HepG2 (cell line): ENCODE data around the gene IFNAR2. TPM values are rescaled to one million over a fixed set of nuclear protein-coding genes. Genes with fewer than 3 reads are reported as not detected.

ENCODE experiments used
- HOXA9 ChIP-seq: sonication (generic); formaldehyde crosslinking; IDR thresholded peaks from 2 replicates; pipeline ENCODE4 v1.8.1; 2022; ENCODE audit warnings: missing genetic modification reagents, mild to moderate bottlenecking, moderate library complexity, borderline replicate concordance
- MBD4 ChIP-seq: IDR thresholded peaks from 2 replicates; pipeline ENCODE4 v1.6.1; 2012; ENCODE audit warnings: low read length, inconsistent platforms, borderline replicate concordance
- ZNF343 ChIP-seq: sonication (generic); formaldehyde crosslinking; IDR thresholded peaks from 2 replicates; pipeline ENCODE4 v1.4.0; 2020; ENCODE audit warnings: mild to moderate bottlenecking, missing genetic modification reagents
- ZNF547 ChIP-seq: sonication (generic); formaldehyde crosslinking; IDR thresholded peaks from 2 replicates; pipeline ENCODE4 v1.5.1; 2020; ENCODE audit warnings: mild to moderate bottlenecking, missing genetic modification reagents
- ZNF768 ChIP-seq: sonication (generic); formaldehyde crosslinking; IDR thresholded peaks from 2 replicates; pipeline ENCODE4 v1.4.0; 2020; ENCODE audit warnings: missing genetic modification reagents
- polyA plus RNA-seq, 8 experiments: library from polyadenylated mRNA; depleted of rRNA in 3 of 8; stranded (reverse) in 7 of 8; unstranded in 1 of 8; fragments of >200 nt; fragmentation: Illumina TruSeq in 4 of 8; extraction: Trizol in 4 of 8; gene quantifications; 2 replicates each; pipeline versions ENCODE4 v1.2.1 to v1.2.3, GENCODE V29; 2011 to 2016; ENCODE audit warnings: low read depth in 4 of 8, missing spikeins in 1 of 8, mixed read lengths in 1 of 8; ENCODE audit not compliant: insufficient read depth in 1 of 8
- total RNA-seq, 5 experiments: library from RNA; depleted of rRNA; stranded (reverse); fragments of >200 nt; fragmentation: Illumina TruSeq; extraction: Trizol; gene quantifications; 2 replicates each; pipeline ENCODE4 v1.2.3, GENCODE V29; 2016; ENCODE audit warnings: low read depth in 1 of 5
- TF ChIP-seq, protein P1 (sequence below): IDR thresholded peaks from 2 replicates; pipeline ENCODE4 v1.6.1; 2018; ENCODE audit warnings: missing genetic modification reagents, mild to moderate bottlenecking, missing compliant biosample characterization
- TF ChIP-seq, protein P2 (sequence below): sonication (generic); formaldehyde crosslinking; IDR thresholded peaks from 2 replicates; pipeline ENCODE4 v1.9.0; 2022; ENCODE audit warnings: low read depth, missing genetic modification reagents
- TF ChIP-seq, protein P3 (sequence below): fragments of 450-650 bp; IDR thresholded peaks from 2 replicates; pipeline ENCODE4 v1.6.1; 2017
- TF ChIP-seq, protein P4 (sequence below): sonication (generic); formaldehyde crosslinking; IDR thresholded peaks from 2 replicates; pipeline ENCODE4 v1.4.0; 2020; ENCODE audit warnings: missing genetic modification reagents, borderline replicate concordance
- TF ChIP-seq, protein P5 (sequence below): sonication (generic); formaldehyde crosslinking; IDR thresholded peaks from 2 replicates; pipeline ENCODE4 v1.4.0; 2020; ENCODE audit warnings: mild to moderate bottlenecking, missing genetic modification reagents, borderline replicate concordance
- TF ChIP-seq, protein P6 (sequence below): sonication (generic); formaldehyde crosslinking; conservative IDR thresholded peaks from 2 replicates; pipeline ENCODE4 v1.4.0; 2020; ENCODE audit warnings: mild to moderate bottlenecking, missing genetic modification reagents, moderate library complexity

Gene IFNAR2
- total and polyA plus RNA-seq, 2 of the 13 experiments (the other 11 are each of a cell fraction or from before 2014, with no cell fraction given): 5.1 to 24.1 TPM

DNA sequence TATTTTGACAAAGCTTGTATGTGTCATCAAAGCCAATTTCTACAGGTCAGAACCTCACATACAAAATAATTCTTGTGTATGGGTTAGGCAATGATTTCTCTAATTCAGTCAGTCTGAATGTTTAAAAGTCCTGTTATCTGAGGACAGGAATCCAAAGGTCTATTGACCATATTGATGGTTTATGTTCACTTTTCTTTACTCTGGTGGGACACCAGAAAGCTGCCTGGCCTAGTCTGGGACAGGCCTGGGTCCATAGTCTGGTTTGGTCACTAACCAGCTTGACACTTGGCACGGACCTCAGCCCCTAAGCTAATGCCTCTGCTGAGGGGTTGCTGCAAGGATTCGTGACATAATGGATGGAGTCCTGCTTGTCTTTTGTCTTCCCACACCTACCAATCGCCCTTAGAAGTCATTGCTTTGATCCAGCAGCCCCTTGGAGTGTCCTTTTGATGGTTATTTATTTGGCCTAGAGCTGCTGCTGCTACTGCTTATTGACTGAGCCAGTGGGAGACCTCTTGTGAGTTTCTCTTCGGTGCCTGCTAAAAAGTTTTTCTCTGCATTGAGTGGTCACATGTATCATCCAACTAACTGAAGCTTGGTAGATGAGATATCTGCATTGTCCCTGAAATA lies 15.7 kb downstream of the IFNAR2 start (continued):
- TF ChIP-seq, protein P1, sequence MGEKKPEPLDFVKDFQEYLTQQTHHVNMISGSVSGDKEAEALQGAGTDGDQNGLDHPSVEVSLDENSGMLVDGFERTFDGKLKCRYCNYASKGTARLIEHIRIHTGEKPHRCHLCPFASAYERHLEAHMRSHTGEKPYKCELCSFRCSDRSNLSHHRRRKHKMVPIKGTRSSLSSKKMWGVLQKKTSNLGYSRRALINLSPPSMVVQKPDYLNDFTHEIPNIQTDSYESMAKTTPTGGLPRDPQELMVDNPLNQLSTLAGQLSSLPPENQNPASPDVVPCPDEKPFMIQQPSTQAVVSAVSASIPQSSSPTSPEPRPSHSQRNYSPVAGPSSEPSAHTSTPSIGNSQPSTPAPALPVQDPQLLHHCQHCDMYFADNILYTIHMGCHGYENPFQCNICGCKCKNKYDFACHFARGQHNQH (CRISPR knock-in tag): 0 out of 2 replicates have a peak, but pooled peaks have one; percentile 36
- TF ChIP-seq, protein P2, sequence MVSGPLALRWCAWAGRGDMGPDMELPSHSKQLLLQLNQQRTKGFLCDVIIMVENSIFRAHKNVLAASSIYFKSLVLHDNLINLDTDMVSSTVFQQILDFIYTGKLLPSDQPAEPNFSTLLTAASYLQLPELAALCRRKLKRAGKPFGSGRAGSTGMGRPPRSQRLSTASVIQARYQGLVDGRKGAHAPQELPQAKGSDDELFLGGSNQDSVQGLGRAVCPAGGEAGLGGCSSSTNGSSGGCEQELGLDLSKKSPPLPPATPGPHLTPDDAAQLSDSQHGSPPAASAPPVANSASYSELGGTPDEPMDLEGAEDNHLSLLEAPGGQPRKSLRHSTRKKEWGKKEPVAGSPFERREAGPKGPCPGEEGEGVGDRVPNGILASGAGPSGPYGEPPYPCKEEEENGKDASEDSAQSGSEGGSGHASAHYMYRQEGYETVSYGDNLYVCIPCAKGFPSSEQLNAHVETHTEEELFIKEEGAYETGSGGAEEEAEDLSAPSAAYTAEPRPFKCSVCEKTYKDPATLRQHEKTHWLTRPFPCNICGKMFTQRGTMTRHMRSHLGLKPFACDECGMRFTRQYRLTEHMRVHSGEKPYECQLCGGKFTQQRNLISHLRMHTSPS (CRISPR knock-in tag): peak; percentile 17; the same call in 1 of the 2 replicates
- TF ChIP-seq ZNF547: no peak
- TF ChIP-seq, protein P3, sequence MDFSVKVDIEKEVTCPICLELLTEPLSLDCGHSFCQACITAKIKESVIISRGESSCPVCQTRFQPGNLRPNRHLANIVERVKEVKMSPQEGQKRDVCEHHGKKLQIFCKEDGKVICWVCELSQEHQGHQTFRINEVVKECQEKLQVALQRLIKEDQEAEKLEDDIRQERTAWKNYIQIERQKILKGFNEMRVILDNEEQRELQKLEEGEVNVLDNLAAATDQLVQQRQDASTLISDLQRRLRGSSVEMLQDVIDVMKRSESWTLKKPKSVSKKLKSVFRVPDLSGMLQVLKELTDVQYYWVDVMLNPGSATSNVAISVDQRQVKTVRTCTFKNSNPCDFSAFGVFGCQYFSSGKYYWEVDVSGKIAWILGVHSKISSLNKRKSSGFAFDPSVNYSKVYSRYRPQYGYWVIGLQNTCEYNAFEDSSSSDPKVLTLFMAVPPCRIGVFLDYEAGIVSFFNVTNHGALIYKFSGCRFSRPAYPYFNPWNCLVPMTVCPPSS: no peak
- TF ChIP-seq ZNF768 (CRISPR knock-in tag): no peak
- no peak for TF ChIP-seq MBD4
- TF ChIP-seq, protein P4, sequence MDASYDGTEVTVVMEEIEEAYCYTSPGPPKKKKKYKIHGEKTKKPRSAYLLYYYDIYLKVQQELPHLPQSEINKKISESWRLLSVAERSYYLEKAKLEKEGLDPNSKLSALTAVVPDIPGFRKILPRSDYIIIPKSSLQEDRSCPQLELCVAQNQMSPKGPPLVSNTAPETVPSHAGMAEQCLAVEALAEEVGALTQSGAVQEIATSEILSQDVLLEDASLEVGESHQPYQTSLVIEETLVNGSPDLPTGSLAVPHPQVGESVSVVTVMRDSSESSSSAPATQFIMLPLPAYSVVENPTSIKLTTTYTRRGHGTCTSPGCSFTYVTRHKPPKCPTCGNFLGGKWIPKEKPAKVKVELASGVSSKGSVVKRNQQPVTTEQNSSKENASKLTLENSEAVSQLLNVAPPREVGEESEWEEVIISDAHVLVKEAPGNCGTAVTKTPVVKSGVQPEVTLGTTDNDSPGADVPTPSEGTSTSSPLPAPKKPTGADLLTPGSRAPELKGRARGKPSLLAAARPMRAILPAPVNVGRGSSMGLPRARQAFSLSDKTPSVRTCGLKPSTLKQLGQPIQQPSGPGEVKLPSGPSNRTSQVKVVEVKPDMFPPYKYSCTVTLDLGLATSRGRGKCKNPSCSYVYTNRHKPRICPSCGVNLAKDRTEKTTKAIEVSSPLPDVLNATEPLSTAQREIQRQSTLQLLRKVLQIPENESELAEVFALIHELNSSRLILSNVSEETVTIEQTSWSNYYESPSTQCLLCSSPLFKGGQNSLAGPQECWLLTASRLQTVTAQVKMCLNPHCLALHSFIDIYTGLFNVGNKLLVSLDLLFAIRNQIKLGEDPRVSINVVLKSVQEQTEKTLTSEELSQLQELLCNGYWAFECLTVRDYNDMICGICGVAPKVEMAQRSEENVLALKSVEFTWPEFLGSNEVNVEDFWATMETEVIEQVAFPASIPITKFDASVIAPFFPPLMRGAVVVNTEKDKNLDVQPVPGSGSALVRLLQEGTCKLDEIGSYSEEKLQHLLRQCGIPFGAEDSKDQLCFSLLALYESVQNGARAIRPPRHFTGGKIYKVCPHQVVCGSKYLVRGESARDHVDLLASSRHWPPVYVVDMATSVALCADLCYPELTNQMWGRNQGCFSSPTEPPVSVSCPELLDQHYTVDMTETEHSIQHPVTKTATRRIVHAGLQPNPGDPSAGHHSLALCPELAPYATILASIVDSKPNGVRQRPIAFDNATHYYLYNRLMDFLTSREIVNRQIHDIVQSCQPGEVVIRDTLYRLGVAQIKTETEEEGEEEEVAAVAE: no peak
- TF ChIP-seq, protein P5, sequence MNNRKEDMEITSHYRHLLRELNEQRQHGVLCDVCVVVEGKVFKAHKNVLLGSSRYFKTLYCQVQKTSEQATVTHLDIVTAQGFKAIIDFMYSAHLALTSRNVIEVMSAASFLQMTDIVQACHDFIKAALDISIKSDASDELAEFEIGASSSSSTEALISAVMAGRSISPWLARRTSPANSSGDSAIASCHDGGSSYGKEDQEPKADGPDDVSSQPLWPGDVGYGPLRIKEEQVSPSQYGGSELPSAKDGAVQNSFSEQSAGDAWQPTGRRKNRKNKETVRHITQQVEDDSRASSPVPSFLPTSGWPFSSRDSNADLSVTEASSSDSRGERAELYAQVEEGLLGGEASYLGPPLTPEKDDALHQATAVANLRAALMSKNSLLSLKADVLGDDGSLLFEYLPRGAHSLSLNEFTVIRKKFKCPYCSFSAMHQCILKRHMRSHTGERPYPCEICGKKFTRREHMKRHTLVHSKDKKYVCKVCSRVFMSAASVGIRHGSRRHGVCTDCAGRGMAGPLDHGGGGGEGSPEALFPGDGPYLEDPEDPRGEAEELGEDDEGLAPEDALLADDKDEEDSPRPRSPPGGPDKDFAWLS (CRISPR knock-in tag): no peak
- TF ChIP-seq HOXA9 (CRISPR knock-in tag): no peak
- no peak for TF ChIP-seq ZNF343 (CRISPR knock-in tag)
- TF ChIP-seq, protein P6, sequence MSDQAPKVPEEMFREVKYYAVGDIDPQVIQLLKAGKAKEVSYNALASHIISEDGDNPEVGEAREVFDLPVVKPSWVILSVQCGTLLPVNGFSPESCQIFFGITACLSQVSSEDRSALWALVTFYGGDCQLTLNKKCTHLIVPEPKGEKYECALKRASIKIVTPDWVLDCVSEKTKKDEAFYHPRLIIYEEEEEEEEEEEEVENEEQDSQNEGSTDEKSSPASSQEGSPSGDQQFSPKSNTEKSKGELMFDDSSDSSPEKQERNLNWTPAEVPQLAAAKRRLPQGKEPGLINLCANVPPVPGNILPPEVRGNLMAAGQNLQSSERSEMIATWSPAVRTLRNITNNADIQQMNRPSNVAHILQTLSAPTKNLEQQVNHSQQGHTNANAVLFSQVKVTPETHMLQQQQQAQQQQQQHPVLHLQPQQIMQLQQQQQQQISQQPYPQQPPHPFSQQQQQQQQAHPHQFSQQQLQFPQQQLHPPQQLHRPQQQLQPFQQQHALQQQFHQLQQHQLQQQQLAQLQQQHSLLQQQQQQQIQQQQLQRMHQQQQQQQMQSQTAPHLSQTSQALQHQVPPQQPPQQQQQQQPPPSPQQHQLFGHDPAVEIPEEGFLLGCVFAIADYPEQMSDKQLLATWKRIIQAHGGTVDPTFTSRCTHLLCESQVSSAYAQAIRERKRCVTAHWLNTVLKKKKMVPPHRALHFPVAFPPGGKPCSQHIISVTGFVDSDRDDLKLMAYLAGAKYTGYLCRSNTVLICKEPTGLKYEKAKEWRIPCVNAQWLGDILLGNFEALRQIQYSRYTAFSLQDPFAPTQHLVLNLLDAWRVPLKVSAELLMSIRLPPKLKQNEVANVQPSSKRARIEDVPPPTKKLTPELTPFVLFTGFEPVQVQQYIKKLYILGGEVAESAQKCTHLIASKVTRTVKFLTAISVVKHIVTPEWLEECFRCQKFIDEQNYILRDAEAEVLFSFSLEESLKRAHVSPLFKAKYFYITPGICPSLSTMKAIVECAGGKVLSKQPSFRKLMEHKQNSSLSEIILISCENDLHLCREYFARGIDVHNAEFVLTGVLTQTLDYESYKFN: peak; percentile 87
